ENCODE data around the gene HFM1.

HFM1 gene

DNA sequence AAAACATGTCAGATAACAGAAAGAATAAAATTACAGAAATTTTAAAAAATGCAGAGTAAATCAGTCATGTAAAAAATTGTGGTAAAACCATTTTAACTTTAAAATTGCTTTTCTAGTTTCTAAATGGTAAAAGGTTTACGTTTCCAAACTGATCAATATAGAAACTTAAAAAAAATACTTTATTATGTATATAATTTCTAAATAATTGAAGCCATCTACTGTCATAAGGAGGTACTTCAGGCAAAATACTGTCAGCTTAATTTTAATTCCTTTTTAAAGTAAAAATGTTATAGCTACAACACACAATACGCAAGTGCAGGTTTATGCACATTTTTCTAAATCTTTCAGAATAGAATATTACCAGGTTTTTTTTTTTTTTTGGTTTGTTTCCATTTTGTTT, 159.9 kb downstream of the HFM1 start:
- no peak for DNase-seq

DNA sequence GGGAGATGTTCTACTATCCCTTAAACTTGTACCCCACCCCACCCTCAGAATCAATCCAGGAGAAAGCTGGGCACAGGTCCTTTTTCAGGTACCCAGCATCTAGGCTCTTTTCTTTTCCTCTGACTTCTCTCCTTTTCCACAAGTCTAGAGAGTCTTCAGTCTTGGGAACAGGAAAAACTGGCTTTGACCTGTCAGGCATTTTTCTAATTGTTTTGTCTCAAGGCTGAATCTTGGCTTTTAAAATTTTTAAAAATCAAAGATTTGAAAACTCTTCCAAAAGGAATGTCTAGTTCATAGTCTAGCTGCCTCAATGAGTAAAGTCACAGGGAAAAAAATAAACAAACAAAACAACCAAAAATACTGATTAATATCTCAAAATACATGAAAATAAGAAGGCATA, 161.5 kb downstream of the HFM1 start:
- DNase-seq, result no peak

DNA sequence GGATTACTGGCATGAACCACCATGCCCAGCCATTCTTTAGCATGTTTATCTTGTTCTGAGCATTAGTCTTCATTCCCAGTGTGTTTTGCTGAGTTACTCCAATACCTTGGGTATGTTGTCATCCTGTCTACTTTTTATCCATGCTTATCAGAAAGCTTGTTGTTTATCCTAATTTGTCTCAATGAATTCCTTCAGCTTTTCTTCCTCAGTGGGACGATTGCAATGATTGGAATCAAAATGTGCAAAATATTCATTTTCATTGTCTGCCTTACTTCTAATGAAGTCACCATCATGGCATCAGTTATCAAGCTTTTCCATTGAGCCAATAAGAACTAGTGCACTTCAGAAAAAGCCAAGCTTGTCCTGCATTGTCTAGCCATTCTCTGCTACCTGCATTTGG, 170.5 kb downstream of the HFM1 start:
- no peak for DNase-seq

DNA sequence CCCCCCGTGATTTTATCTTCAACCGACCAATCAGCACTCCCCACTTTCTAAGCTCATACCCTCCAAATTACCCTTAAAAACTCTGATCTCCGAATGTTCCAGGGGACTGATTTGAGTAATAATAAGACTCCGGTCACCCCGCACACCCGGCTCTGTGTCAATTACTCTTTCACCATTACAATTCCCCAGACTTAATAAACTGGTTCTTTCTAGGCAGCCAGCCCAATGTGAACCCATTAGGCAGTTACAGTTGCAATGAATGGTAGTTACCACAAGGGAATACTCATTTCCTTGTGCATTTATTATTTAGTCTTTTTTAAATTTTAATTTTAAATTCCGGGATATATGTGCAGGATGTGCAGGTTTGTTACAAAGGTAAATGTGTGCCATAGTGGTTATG, 177.9 kb downstream of the HFM1 start:
- no peak for DNase-seq

DNA sequence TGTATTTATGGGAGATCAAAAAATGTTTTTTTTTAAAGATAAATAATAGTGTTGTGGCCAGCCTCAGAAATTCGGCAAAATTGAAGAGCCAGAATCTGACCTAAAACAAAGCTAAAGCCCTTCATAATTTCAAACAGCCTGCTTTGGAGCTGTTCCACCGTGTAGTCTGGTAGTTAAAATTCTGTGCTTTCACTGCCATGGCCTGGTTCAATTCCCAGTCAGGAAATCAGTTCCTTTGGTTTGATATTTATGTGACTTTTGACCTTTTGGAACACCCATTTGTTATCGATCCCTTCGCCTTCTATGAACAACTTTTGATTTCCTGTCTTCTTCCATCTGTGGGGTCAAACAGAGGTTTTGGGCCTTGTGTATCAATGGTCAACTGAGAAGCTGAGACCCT, 179.8 kb downstream of the HFM1 start:
- no peak for DNase-seq

DNA sequence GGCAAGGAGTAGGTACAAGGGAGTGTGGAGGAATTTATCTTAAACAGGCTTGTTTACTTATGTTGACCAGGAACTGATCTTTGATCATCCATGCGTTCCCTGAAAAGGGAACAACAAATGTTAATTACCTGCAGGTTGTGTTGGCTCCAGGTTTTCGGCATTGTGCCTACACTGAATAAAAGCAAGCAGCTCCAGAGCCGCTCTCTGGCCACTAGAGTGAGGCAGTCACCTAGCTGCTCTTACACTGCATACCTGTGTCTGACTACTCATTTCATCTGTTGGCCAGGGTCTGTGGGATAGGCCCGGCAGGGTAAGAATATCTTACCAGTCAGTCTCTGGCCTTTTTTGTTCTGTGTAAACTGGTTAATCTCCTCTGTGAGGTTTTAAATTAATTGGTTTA, 183.6 kb downstream of the HFM1 start:
- no peak for DNase-seq

DNA sequence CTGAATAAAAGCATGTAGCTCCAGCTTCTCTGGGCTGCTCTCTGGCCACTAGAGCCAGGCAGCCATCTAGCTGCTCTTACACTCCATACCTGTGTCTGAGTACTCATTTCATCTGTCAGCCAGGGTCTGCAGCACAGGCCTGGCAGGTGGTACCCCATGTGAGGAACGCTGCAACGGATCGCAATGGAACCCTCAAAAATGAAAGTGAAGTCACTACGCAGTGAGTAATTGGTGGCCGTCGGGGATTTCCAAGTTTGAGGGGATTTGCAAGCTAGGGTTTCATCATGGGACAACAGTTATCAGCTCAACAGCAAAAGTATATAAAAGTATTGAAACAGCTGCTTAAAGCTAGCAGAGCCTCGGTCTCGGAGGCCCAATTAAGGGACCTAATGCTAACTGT, 186.7 kb downstream of the HFM1 start:
- DNase-seq, result no peak

All from activated CD4-positive, alpha-beta T cell treated with anti-CD3 and anti-CD28 coated beads, Interleukin-2, amount 50 U/mL, for 1 hour (primary cell).